CMK (cell line): ENCODE measurements around the gene PAK6.

Source experiments
- DNase-seq: peaks from one replicate; pipeline ENCODE4 v3.0.0-alpha.2; 2010; ENCODE audit warnings: low read depth

Gene PAK6

GRCh38 chr15:40293006-40293405, 54.1 kb downstream of the PAK6 start:
- no peak for DNase-seq

GRCh38 chr15:40293905-40294895, 55.3 kb downstream of the PAK6 start:
- no peak for DNase-seq

- DNase-seq, result no peak
These were observed 56.4 kb downstream of the PAK6 start for GRCh38 chr15:40295297-40295696.

- DNase-seq, result no peak
These were observed 57.2 kb downstream of the PAK6 start for GRCh38 chr15:40295877-40296560.

- no peak for DNase-seq
These were observed 57.8 kb downstream of the PAK6 start for GRCh38 chr15:40296561-40297230.

- DNase-seq, result no peak
These were observed 58.5 kb downstream of the PAK6 start for GRCh38 chr15:40297356-40297755.

GRCh38 chr15:40298216-40298935, 59.5 kb downstream of the PAK6 start:
- no peak for DNase-seq

GRCh38 chr15:40300367-40300766, 61.5 kb downstream of the PAK6 start:
- no peak for DNase-seq

GRCh38 chr15:40300771-40301170, 61.9 kb downstream of the PAK6 start:
- DNase-seq, result no peak

GRCh38 chr15:40301467-40302179, 62.8 kb downstream of the PAK6 start:
- DNase-seq, result no peak

GRCh38 chr15:40302288-40302886, 63.5 kb downstream of the PAK6 start:
- DNase-seq, result no peak

GRCh38 chr15:40302981-40303380, 64.1 kb downstream of the PAK6 start:
- no peak for DNase-seq

GRCh38 chr15:40303576-40303975, 64.7 kb downstream of the PAK6 start:
- no peak for DNase-seq

- no peak for DNase-seq
These were observed 66.4 kb downstream of the PAK6 start for GRCh38 chr15:40305281-40305680.

GRCh38 chr15:40306371-40306770, 67.5 kb downstream of the PAK6 start:
- DNase-seq, result no peak

GRCh38 chr15:40306908-40307307, 68.0 kb downstream of the PAK6 start:
- no peak for DNase-seq

- DNase-seq, result peak; percentile 90
These were observed 68.8 kb downstream of the PAK6 start, which contains the start of gene PLCB2 for GRCh38 chr15:40307421-40308211. PLCB2 (minus strand) TSS chr15:40307935; CDS start chr15:40307672, 263 bp downstream.

- DNase-seq, result no peak
These were observed 70.5 kb downstream of the PAK6 start for GRCh38 chr15:40309344-40309862.
